Right lung (tissue), 5 donors: Measurements from ENCODE around the gene FOXN3. TPM values are rescaled to one million over a fixed set of nuclear protein-coding genes. Genes with fewer than 3 reads are reported as not detected.

Experiments
- DNase-seq, 2 donors: peaks; one replicate each; pipeline ENCODE4 v3.0.0-alpha.2; 2013
- polyA plus RNA-seq, 5 donors: library from polyadenylated mRNA; unstranded; fragments of 120-200 nt; gene quantifications; one replicate each; pipeline versions ENCODE4 v1.2.1 to v1.2.3, GENCODE V29; 2013; ENCODE audit warnings: inconsistent platforms in 1 of 5, low replicate concordance in 1 of 5; ENCODE audit not compliant: insufficient read length in 5 of 5, insufficient read depth in 1 of 5

FOXN3 gene
- polyA plus RNA-seq, 5 donors = 34.0 to 48.1 (median 45.4) TPM

- peak; percentile 45 to 72 for DNase-seq
These were observed 76.5 kb downstream of the FOXN3 start for GRCh38 chr14:89340200-89341181.

DNA sequence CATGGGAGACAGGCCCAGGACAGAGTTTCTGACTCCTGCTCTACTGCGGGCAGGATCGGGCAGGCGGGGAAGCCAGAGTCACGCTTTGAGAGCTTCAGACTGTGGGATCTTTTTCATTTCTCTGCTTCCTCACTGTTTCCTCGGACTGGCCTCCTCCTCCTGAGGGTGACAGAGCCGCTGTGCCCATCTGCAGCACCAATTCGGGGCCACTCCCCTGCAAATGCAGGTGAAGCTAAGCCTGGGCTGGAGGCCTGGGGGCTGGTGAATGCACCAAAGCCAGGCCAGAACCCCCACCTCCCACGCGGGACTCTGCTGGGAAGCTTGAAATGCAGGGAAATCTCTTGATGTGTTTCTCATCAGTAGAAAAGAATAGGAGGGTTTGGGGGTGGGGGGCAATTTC, 77.5 kb downstream of the FOXN3 start:
- DNase-seq = no peak

- no peak for DNase-seq
These were observed 77.9 kb downstream of the FOXN3 start for GRCh38 chr14:89339158-89339557.

- DNase-seq = no peak
These were observed 80.7 kb downstream of the FOXN3 start for GRCh38 chr14:89336338-89336737.

DNA sequence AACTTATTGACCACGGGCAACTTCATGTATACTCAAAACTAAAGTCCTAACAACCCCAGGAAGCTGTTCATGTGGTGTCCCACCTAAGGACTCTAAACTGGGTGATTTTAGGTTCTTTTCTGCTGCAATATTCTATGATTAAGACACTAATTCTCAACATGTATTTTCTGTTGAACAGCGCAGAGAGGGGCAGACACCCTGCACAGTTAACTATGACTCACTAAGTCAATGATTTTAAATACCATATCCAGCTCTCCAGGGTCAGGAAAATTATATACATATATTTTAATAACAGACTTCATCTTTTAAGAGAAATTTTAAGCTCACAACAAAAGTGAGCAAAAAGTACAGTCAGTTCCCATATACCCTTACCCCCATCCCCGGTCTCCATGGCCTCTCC, 85.0 kb downstream of the FOXN3 start:
- no peak for DNase-seq

DNA sequence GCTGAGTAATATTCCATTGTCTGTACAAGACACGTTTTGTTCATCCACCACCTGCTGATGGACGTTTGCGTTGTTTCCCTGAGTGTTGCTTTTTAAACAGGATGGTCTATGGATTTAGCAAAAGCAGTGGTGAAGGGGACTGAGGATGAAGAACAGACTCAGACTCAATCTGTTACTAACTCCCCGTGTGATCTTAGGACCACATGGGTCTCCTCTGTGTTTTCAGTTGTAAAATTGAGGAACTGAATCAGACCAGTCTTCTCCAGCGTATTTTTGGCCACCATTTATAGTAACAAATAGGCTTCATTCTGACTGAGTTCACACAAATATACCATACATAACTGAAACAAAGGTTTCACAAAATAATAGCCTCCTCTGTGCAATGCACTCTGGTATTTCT, 85.6 kb downstream of the FOXN3 start:
- no peak for DNase-seq

GRCh38 chr14:89330236-89331002, 86.6 kb downstream of the FOXN3 start:
- peak; percentile 55 to 63 for DNase-seq

- no peak for DNase-seq
These were observed 89.2 kb downstream of the FOXN3 start for GRCh38 chr14:89327771-89328212.

- no peak for DNase-seq
These were observed 91.1 kb downstream of the FOXN3 start for GRCh38 chr14:89325959-89326358.

- no peak for DNase-seq
These were observed 91.6 kb downstream of the FOXN3 start for GRCh38 chr14:89325299-89325883.

- DNase-seq = no peak
These were observed 92.3 kb downstream of the FOXN3 start for GRCh38 chr14:89324501-89325298.

DNA sequence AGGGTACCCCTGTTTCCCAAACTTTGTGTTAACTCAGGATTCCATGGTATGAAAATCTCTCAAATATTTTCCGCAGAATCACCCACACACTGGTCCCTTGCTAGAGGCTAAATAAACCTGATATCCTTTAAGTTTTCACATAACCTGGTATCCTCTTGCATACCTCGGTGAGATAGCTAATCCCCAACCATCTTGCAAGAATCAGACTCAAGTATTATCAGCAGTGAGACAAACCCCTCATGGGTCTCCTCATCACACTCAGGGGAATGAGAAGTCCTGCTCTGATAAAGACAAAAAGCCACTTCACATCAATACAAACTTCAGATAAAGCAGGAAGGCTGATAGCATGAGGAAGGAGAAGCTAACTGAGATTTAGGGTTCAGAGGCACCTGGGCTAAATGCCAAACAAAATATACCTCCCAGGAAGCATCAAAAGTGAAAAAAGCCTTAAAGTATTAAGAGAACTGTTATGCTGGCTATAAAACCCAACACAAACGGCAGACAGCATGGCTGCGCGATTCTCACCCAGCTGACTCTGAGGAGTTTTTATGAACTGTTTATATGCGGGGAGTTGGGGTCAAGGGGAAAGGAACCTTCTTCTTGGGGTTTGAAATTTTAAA, 96.5 kb downstream of the FOXN3 start:
- DNase-seq = no peak

GRCh38 chr14:89319687-89320086, 97.3 kb downstream of the FOXN3 start:
- no peak for DNase-seq

- no peak for DNase-seq
These were observed 99.9 kb downstream of the FOXN3 start for GRCh38 chr14:89317051-89317691.

DNA sequence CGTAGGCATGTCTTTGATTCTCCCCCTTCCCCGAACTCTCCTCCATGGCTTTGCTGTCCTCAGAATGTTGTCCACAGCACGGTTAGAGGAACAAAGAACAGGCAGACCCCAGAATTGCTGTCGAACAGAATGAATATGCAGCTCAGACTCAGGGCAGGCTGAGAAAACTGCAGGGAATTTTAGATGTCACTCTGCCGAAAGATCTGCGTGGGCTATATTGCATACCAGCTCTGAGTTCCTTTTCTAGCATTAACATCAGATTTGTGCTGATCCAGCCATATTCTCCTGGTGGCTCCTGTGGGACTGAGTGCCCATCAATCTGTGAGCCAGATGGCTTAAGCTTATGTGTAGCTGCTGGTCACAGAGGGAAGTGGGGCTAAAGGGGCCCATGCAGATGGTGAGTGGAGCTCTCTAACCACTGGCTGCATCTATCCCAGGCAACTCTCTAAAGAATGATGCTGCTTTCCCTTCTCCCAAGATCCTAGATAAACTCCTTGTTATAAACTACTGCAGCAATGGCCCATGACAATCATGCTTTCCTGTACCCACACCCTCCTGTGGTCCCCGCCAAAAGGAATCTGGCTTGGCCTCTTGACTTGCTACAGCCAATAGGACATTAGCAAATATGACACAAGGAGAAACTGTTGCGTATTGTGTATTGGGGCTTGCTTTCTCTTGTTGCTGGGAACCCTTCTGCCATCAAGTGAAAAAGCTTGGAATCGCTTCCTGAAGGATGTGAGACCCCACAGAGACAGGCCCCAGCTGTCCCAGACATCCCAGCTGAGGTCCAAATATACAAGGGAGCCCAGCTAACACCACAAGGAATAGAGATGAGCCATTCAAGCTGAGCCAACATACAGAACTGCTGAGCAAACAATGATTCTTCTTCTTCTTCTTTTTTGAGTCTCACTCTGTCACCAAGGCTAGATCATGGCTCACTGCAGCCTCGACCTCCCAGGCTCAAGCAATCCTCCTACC, 101.3 kb downstream of the FOXN3 start:
- peak; percentile 82 to 89 for DNase-seq

DNA sequence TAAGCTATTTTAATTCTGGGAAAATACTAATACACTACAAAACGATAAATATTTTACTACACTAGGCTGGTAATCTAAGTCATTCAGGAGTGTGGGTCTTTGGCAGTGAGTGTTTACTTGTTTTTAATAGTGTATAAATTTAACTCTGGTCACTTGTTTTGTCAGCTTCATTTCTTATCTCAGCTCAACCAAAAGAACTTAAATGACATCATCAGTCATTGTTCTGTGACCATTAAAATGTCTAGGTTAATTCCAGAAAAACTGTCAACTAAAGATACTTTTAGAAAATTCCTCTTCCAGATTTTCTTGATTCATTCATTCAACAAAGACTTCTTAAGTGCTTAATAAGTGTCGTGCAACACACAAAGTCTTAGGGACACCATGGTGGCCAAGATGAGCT, 102.8 kb downstream of the FOXN3 start:
- DNase-seq = no peak

DNA sequence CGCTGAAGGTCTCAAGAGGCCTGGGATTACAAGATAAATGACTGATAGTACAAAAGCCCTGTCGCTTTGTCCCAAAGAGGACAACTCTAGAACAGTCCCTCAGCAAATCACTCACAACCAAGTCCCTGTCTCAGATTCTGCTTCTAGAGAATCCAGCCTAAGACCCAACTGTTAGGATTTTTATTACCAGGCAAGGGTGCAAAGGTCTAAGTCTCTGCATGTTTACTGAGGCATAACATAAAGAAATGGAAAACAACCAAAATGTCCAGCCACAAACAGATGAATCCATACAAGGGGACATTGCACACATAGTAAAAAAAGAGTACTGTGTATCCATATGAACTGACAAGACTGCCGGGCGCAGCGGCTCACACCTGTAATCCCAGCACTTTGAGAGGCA, 104.1 kb downstream of the FOXN3 start:
- DNase-seq = no peak

- no peak for DNase-seq
These were observed 106.8 kb downstream of the FOXN3 start for GRCh38 chr14:89310211-89310610.

DNA sequence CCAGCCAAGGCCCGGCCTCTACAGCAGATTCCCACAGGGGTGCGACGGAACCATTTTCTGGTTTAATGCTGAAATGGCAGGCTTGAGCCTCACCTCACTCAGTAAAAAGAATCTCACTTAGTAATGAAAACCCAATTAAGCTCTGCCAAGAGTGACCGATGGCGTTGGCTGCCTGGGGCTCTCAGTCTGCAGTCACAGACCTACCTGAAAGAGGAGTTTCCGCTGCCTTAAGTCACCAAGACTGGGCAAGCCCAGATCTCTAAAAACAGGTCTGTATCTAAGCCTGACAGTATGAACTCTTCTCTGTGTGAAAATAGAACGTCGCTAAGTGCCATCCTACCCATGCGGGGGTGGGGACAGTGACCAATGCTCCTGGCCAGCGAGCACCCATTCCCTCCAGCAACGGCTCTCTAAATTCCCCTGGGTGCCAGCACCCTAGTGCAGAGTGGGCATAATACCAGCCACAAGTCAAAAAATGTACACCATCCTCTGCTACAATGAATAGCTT, 107.3 kb downstream of the FOXN3 start:
- no peak for DNase-seq
